ENCODE data around the gene ANKS4B. TPM values are rescaled to one million over a fixed set of nuclear protein-coding genes. Genes with fewer than 3 reads are reported as not detected.
A peak's percentile ranks its signal among the peaks of the same experiment; 100 is the strongest.
"Not testable (repeated sequence)": the region's sequence is repeated elsewhere in the genome, so short reads cannot be mapped to it uniquely, and the experiment has no call there.

The ANKS4B gene
- total RNA-seq, 2 experiments from 2014 or later = not detected

DNA sequence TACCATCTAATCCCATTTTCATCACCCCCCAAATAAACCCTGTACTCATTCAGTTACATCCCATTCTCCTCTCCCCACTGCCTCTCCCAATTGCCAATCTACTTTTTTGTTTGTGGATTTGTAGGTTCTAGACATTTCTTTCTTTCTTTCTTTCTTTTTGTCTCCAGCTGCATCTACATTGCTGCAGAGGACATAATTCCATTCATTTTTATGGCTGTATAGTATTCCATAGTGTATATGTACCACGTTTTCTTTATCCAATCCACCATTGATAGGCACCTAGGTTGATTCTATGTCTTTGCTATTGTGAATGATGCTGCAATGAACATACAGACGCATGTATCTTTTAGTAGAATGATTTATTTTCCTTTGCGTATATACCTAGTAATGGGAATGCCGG lies 50.9 kb downstream of the ANKS4B start:
- H3K4me1 Mint-ChIP-seq (ENCODE audit: low read depth) = peaks cover 3% of the 10 kb centered on the region
- DNase-seq (no peak), ATAC-seq (no peak)
- peaks cover 3% of the 10 kb centered on the region for H3K36me3 Mint-ChIP-seq (ENCODE audit: low read depth)
- H3K27ac Mint-ChIP-seq = no peak overlapping the region
- peaks cover 54% of the 10 kb centered on the region for H3K27me3 Mint-ChIP-seq (ENCODE audit: low read depth)
- ChIA-PET CTCF (no interaction called here), POLR2A (no interaction called here)
- peaks cover 4% of the 10 kb centered on the region for H3K9me3 Mint-ChIP-seq (ENCODE audit: insufficient read depth)
- no peak overlapping the region for H3K4me3 Mint-ChIP-seq

DNA sequence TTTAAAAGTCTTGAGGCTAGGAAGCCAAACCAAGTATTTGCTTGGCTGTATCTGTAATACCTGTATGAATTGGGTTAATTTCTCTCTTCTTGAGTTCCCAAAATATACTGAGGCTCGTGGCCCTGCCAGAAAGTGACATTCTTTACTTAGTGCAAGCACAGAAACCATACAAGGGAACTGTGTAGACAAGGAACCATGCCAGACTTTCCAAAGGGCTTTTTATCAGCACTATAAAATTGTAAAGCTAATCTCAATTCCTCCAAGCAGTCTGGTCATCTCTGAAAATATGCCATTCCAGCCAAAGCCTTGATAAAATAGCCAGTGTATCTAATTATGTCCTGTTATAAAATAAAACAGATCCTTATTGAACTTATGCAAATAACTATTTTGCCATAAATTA lies 51.8 kb downstream of the ANKS4B start:
- Mint-ChIP-seq H3K4me3 (no peak overlapping the region), H3K9me3 (ENCODE audit: insufficient read depth) (peaks cover 4% of the 10 kb centered on the region), H3K36me3 (ENCODE audit: low read depth) (peaks cover 3% of the 10 kb centered on the region), H3K27ac (no peak overlapping the region), H3K4me1 (ENCODE audit: low read depth) (peaks cover 3% of the 10 kb centered on the region), H3K27me3 (ENCODE audit: low read depth) (peaks cover 53% of the 10 kb centered on the region)
- ATAC-seq (no peak), DNase-seq (no peak)
- CTCF ChIA-PET = interaction anchor here (1.1 kb wide), 1 partner anchor 8 kb away, joined by 4 read pairs; no protein-coding TSS in a partner anchor
- POLR2A ChIA-PET = no interaction called here

GRCh38 chr16:21289789-21290188 lies 56.3 kb downstream of the ANKS4B start:
- H3K27ac Mint-ChIP-seq; H3K36me3 Mint-ChIP-seq (ENCODE audit: low read depth); H3K4me1 Mint-ChIP-seq (ENCODE audit: low read depth); ATAC-seq; CTCF ChIA-PET; H3K4me3 Mint-ChIP-seq; H3K9me3 Mint-ChIP-seq (ENCODE audit: insufficient read depth); DNase-seq: not testable (repeated sequence)
- H3K27me3 Mint-ChIP-seq (ENCODE audit: low read depth) = peaks cover 47% of the 10 kb centered on the region
- POLR2A ChIA-PET = interaction anchor here (0.6 kb wide), 1 partner anchor 121 kb away, joined by 3 read pairs; no protein-coding TSS in a partner anchor

DNA sequence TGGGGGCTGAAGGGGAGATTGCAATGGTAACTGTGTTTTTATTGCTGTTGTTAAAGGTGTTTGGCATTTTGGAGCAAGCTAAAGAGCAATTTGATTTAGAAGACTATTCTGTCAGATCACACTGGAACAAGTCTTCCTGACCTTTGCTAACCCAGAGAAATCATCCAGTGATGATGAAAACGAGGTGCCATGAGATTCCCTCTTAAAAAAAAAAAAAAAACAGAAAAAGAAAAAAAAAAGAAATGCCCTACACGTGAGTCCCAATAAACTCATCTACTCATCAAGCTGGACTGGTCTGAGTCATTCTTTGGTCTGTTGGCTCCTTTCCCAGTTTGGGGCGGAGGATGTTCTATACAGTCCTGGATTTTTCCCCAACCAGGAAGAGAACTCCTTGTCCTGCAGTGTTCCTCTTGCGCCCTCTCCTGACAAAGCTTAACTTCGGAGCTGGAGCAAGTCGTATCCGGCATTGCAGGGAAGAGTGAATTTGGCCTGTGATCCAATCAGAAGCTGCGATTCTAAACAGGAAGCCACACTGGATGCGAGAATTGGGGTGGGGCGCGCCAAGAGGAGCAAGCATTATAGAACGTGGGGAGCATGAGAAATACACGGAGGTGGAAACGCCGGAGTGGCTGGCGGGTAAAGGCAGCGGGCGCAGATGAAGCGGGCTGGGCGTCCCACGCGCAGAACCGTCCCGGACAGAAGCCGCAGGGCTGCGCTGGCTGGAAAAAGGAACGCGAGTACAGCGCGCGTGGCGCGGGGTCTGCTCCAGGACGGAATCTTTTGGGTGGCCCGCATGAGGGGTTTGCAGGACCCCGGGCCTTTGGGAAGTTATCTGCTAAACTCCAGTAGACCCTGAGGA lies 67.0 kb downstream of the ANKS4B start:
- Mint-ChIP-seq H3K9me3 (ENCODE audit: insufficient read depth) (no peaks in the 10 kb centered on the region), H3K4me3 (peak overlapping the region; percentile 84), H3K4me1 (ENCODE audit: low read depth) (peaks cover 22% of the 10 kb centered on the region), H3K36me3 (ENCODE audit: low read depth) (no peaks in the 10 kb centered on the region), H3K27me3 (ENCODE audit: low read depth) (peaks cover 39% of the 10 kb centered on the region), H3K27ac (peak overlapping the region; percentile 54)
- DNase-seq (peak; percentile 65), ATAC-seq (peak; percentile 62)
- ChIA-PET POLR2A (no interaction called here), CTCF (interaction anchor here (2.0 kb wide), 1 partner anchor 111 kb away, joined by 7 read pairs; no protein-coding TSS in a partner anchor)

GRCh38 chr16:21301168-21301894 lies 67.8 kb downstream of the ANKS4B start:
- DNase-seq (peak; percentile 61), ATAC-seq (peak; percentile 82)
- ChIA-PET CTCF (interaction anchor here (1.9 to 2.0 kb wide), 2 partner anchors 112 to 144 kb away, joined by 7 to 9 read pairs; partner anchors contain the start of gene LDAF1), POLR2A (no interaction called here)
- Mint-ChIP-seq H3K36me3 (ENCODE audit: low read depth) (no peaks in the 10 kb centered on the region), H3K4me1 (ENCODE audit: low read depth) (peaks cover 22% of the 10 kb centered on the region), H3K27ac (no peak overlapping the region), H3K9me3 (ENCODE audit: insufficient read depth) (no peaks in the 10 kb centered on the region), H3K27me3 (ENCODE audit: low read depth) (peaks cover 43% of the 10 kb centered on the region), H3K4me3 (peak overlapping the region; percentile 84)

DNA sequence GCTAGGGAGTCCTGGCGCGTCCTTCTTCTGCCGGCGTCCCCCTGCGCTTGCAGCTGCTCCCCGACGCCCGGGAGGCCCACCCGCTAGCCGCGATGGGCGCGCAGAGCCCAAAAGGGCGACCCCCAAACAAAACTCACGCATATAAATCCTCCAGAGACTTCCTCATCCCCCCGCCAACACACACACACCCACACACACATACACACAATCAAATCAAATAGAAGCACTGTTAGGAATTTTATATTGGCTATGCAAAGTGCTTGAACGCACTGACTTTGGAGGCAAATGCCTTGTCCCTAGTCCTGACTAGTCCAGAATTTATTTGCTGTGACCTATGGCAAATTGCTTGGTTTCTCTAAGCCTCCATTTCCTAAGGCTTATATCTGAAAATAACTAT lies 68.4 kb downstream of the ANKS4B start:
- ATAC-seq (no peak), DNase-seq (no peak)
- no peak overlapping the region for H3K27ac Mint-ChIP-seq
- CTCF ChIA-PET = interaction anchor here (1.9 to 2.0 kb wide), 2 partner anchors 113 to 144 kb away, joined by 7 to 9 read pairs; partner anchors contain the start of gene LDAF1
- no peaks in the 10 kb centered on the region for H3K9me3 Mint-ChIP-seq (ENCODE audit: insufficient read depth)
- H3K27me3 Mint-ChIP-seq (ENCODE audit: low read depth) = peaks cover 45% of the 10 kb centered on the region
- peak overlapping the region; percentile 84 for H3K4me3 Mint-ChIP-seq
- H3K4me1 Mint-ChIP-seq (ENCODE audit: low read depth) = peaks cover 22% of the 10 kb centered on the region
- H3K36me3 Mint-ChIP-seq (ENCODE audit: low read depth) = no peaks in the 10 kb centered on the region
- POLR2A ChIA-PET = no interaction called here

- Mint-ChIP-seq H3K27ac (no peak overlapping the region), H3K9me3 (ENCODE audit: insufficient read depth) (no peaks in the 10 kb centered on the region), H3K4me1 (ENCODE audit: low read depth) (peaks cover 22% of the 10 kb centered on the region), H3K36me3 (ENCODE audit: low read depth) (no peaks in the 10 kb centered on the region), H3K27me3 (ENCODE audit: low read depth) (peaks cover 48% of the 10 kb centered on the region), H3K4me3 (peak overlapping the region; percentile 84)
- ChIA-PET CTCF (interaction anchor here (0.7 to 1.9 kb wide), 2 partner anchors 23 to 145 kb away, joined by 3 to 9 read pairs; partner anchors contain the start of gene LDAF1), POLR2A (no interaction called here)
- ATAC-seq (no peak), DNase-seq (no peak)
Measured at GRCh38 chr16:21302454-21302853, 69.0 kb downstream of the ANKS4B start.

- Mint-ChIP-seq H3K27me3 (ENCODE audit: low read depth) (peaks cover 48% of the 10 kb centered on the region), H3K27ac (no peak overlapping the region)
Measured at GRCh38 chr16:21302898-21303528, 69.5 kb downstream of the ANKS4B start.

More at GRCh38 chr16:21302898-21303528, 69.5 kb downstream of the ANKS4B start:
- ATAC-seq (no peak), DNase-seq (no peak)
- H3K4me1 Mint-ChIP-seq (ENCODE audit: low read depth) = peaks cover 22% of the 10 kb centered on the region
- ChIA-PET CTCF (interaction anchor here (0.7 to 1.9 kb wide), 2 partner anchors 22 to 145 kb away, joined by 3 to 9 read pairs; partner anchors contain the start of gene LDAF1), POLR2A (no interaction called here)
- no peaks in the 10 kb centered on the region for H3K9me3 Mint-ChIP-seq (ENCODE audit: insufficient read depth)
- H3K4me3 Mint-ChIP-seq = no peak overlapping the region
- no peaks in the 10 kb centered on the region for H3K36me3 Mint-ChIP-seq (ENCODE audit: low read depth)

Other genes with a start within 250 kb of the ANKS4B start
- gene DNAH3, start 82.9 kb upstream of the ANKS4B start, total RNA-seq = not detected
- 10 to 100 TPM in 1 of 2 experiments, 1 to 10 TPM in 1; 8.5 to 12.8 TPM for gene LDAF1, start 75.0 kb upstream of the ANKS4B start, total RNA-seq
- gene ZP2, start 22.1 kb upstream of the ANKS4B start, total RNA-seq = not detected
- gene CRYM, start 44.6 kb downstream of the ANKS4B start, total RNA-seq = not detected

Data from activated CD8-positive, alpha-beta T cell treated with anti-CD3 and anti-CD28 coated beads, Interleukin-2, amount 10 ng/mL, durations not matched to agents 7 days and 5 days (primary cell).